Fibroblast of lung (primary cell): ENCODE results near the gene TCF12.

ENCODE experiments used
- EZH2 ChIP-seq: IDR thresholded peaks from 2 replicates; pipeline ENCODE4 v1.5.1; 2012; ENCODE audit warnings: low read length, control low read depth, mild to moderate bottlenecking; ENCODE audit errors: missing control alignments
- TF ChIP-seq, protein P1 (sequence below), 2 donors: IDR thresholded peaks in 1 of 2; conservative IDR thresholded peaks in 1 of 2; 1 replicate in 1 of 2; 2 replicates in 1 of 2; pipeline ENCODE4 v1.5.1; 2011 to 2012; ENCODE audit warnings: low read length in 2 of 2, control low read depth in 1 of 2, inconsistent platforms in 1 of 2, low read depth in 1 of 2, mild to moderate bottlenecking in 1 of 2

DNA sequence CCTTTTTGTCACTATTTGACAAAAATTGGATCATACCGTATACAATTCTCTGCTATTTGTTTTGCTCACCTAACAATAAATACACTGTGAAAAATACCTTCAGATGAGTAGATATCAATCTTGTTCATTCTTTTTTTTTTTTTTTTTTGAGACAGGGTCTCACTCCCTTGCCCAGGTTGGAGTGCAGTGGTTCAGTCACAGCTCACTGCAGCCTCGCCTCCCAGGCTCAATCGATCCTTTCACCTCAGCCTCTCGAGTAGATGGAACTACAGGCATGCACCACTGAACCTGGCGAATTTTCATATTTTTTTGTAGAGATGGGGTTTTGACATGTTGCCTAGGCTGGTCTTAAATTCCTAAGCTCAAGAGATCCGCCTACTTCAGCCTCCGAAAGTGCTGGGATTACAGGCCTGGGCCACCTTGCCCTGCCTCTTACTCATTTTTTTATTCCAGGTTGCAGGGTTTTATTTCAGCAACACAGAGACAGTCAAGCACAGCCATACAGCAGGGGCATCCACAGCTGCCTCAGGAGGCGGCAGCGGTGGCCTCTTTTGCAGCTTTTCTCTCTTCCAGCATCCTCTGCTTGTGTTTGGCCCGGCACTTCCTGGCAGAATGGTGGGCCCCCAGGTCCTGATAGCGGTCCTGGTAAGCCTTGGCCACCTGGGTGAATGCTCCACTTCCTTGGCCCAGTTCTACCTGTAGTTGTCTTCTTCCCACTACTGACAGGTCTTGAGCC, 406.7 kb downstream of the TCF12 start:
- TF ChIP-seq, protein P1, sequence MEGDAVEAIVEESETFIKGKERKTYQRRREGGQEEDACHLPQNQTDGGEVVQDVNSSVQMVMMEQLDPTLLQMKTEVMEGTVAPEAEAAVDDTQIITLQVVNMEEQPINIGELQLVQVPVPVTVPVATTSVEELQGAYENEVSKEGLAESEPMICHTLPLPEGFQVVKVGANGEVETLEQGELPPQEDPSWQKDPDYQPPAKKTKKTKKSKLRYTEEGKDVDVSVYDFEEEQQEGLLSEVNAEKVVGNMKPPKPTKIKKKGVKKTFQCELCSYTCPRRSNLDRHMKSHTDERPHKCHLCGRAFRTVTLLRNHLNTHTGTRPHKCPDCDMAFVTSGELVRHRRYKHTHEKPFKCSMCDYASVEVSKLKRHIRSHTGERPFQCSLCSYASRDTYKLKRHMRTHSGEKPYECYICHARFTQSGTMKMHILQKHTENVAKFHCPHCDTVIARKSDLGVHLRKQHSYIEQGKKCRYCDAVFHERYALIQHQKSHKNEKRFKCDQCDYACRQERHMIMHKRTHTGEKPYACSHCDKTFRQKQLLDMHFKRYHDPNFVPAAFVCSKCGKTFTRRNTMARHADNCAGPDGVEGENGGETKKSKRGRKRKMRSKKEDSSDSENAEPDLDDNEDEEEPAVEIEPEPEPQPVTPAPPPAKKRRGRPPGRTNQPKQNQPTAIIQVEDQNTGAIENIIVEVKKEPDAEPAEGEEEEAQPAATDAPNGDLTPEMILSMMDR (conservative IDR thresholded peaks at IDR 0.05 in 1 of 2, IDR thresholded peaks at IDR 0.05 in 1 of 2; ENCODE audit: low read depth in 1 of 2, low read length in 2 of 2): no peak
- no peak for TF ChIP-seq EZH2
